ENCODE measurements around the gene NFE2L2.
"Not testable (repeated sequence)": the region's sequence is repeated elsewhere in the genome, so short reads cannot be mapped to it uniquely, and the experiment has no call there.

Gene NFE2L2

GRCh38 chr2:177264693-177265587, at the start of gene NFE2L2:
Gene NFE2L2 (minus strand): TSS chr2:177264727. CDS start chr2:177264576, 151 bp downstream.
- peak; percentile 93 to 96 for DNase-seq
- TF ChIP-seq POLR2A (IDR thresholded peaks at IDR 0.05; ENCODE audit: low read length) = peak; percentile 65
- no peak for TF ChIP-seq GATA1 (IDR thresholded peaks at IDR 0.05; ENCODE audit: low read depth, low read length)

GRCh38 chr2:177314194-177314593, 49.7 kb upstream of the NFE2L2 start:
- TF ChIP-seq GATA1 (IDR thresholded peaks at IDR 0.05; ENCODE audit: low read depth, low read length) = no peak
- no peak for TF ChIP-seq POLR2A (IDR thresholded peaks at IDR 0.05; ENCODE audit: low read length)
- DNase-seq = no peak

- TF ChIP-seq GATA1 (IDR thresholded peaks at IDR 0.05; ENCODE audit: low read depth, low read length) (no peak), POLR2A (IDR thresholded peaks at IDR 0.05; ENCODE audit: low read length) (no peak)
- no peak for DNase-seq
Observed at GRCh38 chr2:177313162-177313781, 48.7 kb upstream of the NFE2L2 start.

- no peak for DNase-seq
- TF ChIP-seq GATA1 (IDR thresholded peaks at IDR 0.05; ENCODE audit: low read depth, low read length) = no peak
- no peak for TF ChIP-seq POLR2A (IDR thresholded peaks at IDR 0.05; ENCODE audit: low read length)
Observed at GRCh38 chr2:177312562-177312961, 48.0 kb upstream of the NFE2L2 start.

GRCh38 chr2:177309672-177310309, 45.3 kb upstream of the NFE2L2 start:
- DNase-seq = not testable (repeated sequence)

GRCh38 chr2:177306550-177306949, 42.0 kb upstream of the NFE2L2 start:
- TF ChIP-seq POLR2A (IDR thresholded peaks at IDR 0.05; ENCODE audit: low read length) (no peak), GATA1 (IDR thresholded peaks at IDR 0.05; ENCODE audit: low read depth, low read length) (no peak)
- no peak for DNase-seq

- no peak for TF ChIP-seq POLR2A (IDR thresholded peaks at IDR 0.05; ENCODE audit: low read length)
- no peak for TF ChIP-seq GATA1 (IDR thresholded peaks at IDR 0.05; ENCODE audit: low read depth, low read length)
- no peak for DNase-seq
Observed at GRCh38 chr2:177303939-177304338, 39.4 kb upstream of the NFE2L2 start.

GRCh38 chr2:177302552-177302951, 38.0 kb upstream of the NFE2L2 start:
- TF ChIP-seq GATA1 (IDR thresholded peaks at IDR 0.05; ENCODE audit: low read depth, low read length) = no peak
- no peak for TF ChIP-seq POLR2A (IDR thresholded peaks at IDR 0.05; ENCODE audit: low read length)
- DNase-seq = no peak

GRCh38 chr2:177298191-177298590, 33.7 kb upstream of the NFE2L2 start:
- DNase-seq = no peak
- no peak for TF ChIP-seq GATA1 (IDR thresholded peaks at IDR 0.05; ENCODE audit: low read depth, low read length)
- TF ChIP-seq POLR2A (IDR thresholded peaks at IDR 0.05; ENCODE audit: low read length) = no peak

GRCh38 chr2:177296040-177296439, 31.5 kb upstream of the NFE2L2 start:
- peak; percentile 32 to 58 for DNase-seq
- no peak for TF ChIP-seq POLR2A (IDR thresholded peaks at IDR 0.05; ENCODE audit: low read length)
- no peak for TF ChIP-seq GATA1 (IDR thresholded peaks at IDR 0.05; ENCODE audit: low read depth, low read length)

- TF ChIP-seq GATA1 (IDR thresholded peaks at IDR 0.05; ENCODE audit: low read depth, low read length) (no peak), POLR2A (IDR thresholded peaks at IDR 0.05; ENCODE audit: low read length) (no peak)
- DNase-seq = no peak
Observed at GRCh38 chr2:177295484-177295883, 31.0 kb upstream of the NFE2L2 start.

GRCh38 chr2:177291701-177292100, 27.2 kb upstream of the NFE2L2 start:
- no peak for TF ChIP-seq POLR2A (IDR thresholded peaks at IDR 0.05; ENCODE audit: low read length)
- TF ChIP-seq GATA1 (IDR thresholded peaks at IDR 0.05; ENCODE audit: low read depth, low read length) = no peak
- no peak for DNase-seq

GRCh38 chr2:177289824-177290628, 25.5 kb upstream of the NFE2L2 start:
- peak in 1 of 2 experiments; percentile 8 for DNase-seq

More at GRCh38 chr2:177289824-177290628, 25.5 kb upstream of the NFE2L2 start:
- TF ChIP-seq POLR2A (IDR thresholded peaks at IDR 0.05; ENCODE audit: low read length) (no peak), GATA1 (IDR thresholded peaks at IDR 0.05; ENCODE audit: low read depth, low read length) (no peak)

Data from erythroblast (primary cell).